Endothelial cell of umbilical vein (primary cell): ENCODE data around the gene RBMS3. TPM values are rescaled to one million over a fixed set of nuclear protein-coding genes. Genes with fewer than 3 reads are reported as not detected.

ENCODE experiments used
- BruUV-seq: library from RNA; stranded (reverse); fragments of 400-500 nt; replicated peaks from 2 replicates; lab custom pipeline; 2021; lab: Mats Ljungman, UMichigan
- CTCF ChIA-PET: fragments of 300-600, 350-600 bp; sonication (Branson Sonifier 250); formaldehyde crosslinking; loops from one replicate; lab custom pipeline; 2021; ENCODE audit warnings: antibody characterized with exemption, inconsistent platforms; lab: Charles Lee
- POLR2A ChIA-PET: fragments of 300-600, 350-600 bp; sonication (Branson Sonifier 250); formaldehyde crosslinking; loops from one replicate; lab custom pipeline; 2021; ENCODE audit warnings: antibody characterized with exemption, inconsistent platforms; lab: Charles Lee
- DNase-seq: peaks from one replicate; pipeline ENCODE4 v3.0.0-alpha.2; 2011; ENCODE audit warnings: low read depth, low spot score
- FAIRE-seq: peaks from 2 replicates; lab custom pipeline; 2011; peaks lifted over from hg19 to GRCh38; lab: Jason Lieb, UNC
- H2AFZ ChIP-seq: 2 replicates; pipeline ENCODE4 v1.6.0; 2012; ENCODE audit warnings: low read depth, low read length, control low read depth, inconsistent platforms
- H3K27ac ChIP-seq: 2 replicates; pipeline ENCODE4 v1.5.1; 2011; ENCODE audit warnings: low read depth, mild to moderate bottlenecking, control low read depth, low read length, moderate library complexity; ENCODE audit not compliant: insufficient read depth
- H3K27me3 ChIP-seq, 2 experiments: 2 replicates each; pipeline versions ENCODE4 v1.6.0 to v1.6.1; 2011; ENCODE audit warnings: low read length in 2 of 2, mixed read lengths in 1 of 2; ENCODE audit not compliant: control insufficient read depth in 2 of 2, insufficient read depth in 2 of 2
- H3K36me3 ChIP-seq, 2 experiments: 2 replicates in 1 of 2; 3 replicates in 1 of 2; pipeline ENCODE4 v1.5.1; 2011; ENCODE audit warnings: low read length in 2 of 2, mild to moderate bottlenecking in 1 of 2, moderate library complexity in 1 of 2; ENCODE audit not compliant: control insufficient read depth in 2 of 2, insufficient read depth in 2 of 2; ENCODE audit errors: extremely low read depth in 1 of 2
- H3K4me1 ChIP-seq: 3 replicates; pipeline ENCODE4 v1.5.1; 2011; ENCODE audit warnings: mild to moderate bottlenecking, low read length; ENCODE audit not compliant: control insufficient read depth, insufficient read depth; ENCODE audit errors: extremely low read depth
- H3K4me2 ChIP-seq: 2 replicates; pipeline ENCODE4 v1.6.1; 2011; ENCODE audit warnings: low read length, control low read depth, mixed read lengths; ENCODE audit not compliant: insufficient read depth
- H3K4me3 ChIP-seq, 3 experiments: fragments of 200-600 bp in 1 of 3; sonication (generic), shearing (Covaris generic) in 1 of 3; replicated peaks in 1 of 3; 2 replicates each; pipeline ENCODE4 v1.5.1; 2011 to 2016; ENCODE audit warnings: control low read depth in 3 of 3, low read length in 3 of 3, mild to moderate bottlenecking in 2 of 3, inconsistent platforms in 1 of 3, low read depth in 1 of 3, moderate library complexity in 1 of 3; ENCODE audit not compliant: insufficient read depth in 1 of 3
- H3K79me2 ChIP-seq: 2 replicates; pipeline ENCODE4 v1.6.0; 2012; ENCODE audit warnings: low read length, inconsistent platforms; ENCODE audit not compliant: control insufficient read depth, insufficient read depth
- H3K9ac ChIP-seq: replicated peaks from 2 replicates; pipeline ENCODE3; 2011; ENCODE audit warnings: low read length, control low read depth; ENCODE audit not compliant: insufficient read depth; ENCODE audit errors: extremely low read depth
- H3K9me1 ChIP-seq: replicated peaks from 3 replicates; pipeline ENCODE4 v1.6.0; 2011; ENCODE audit warnings: mild to moderate bottlenecking, low read length; ENCODE audit not compliant: control insufficient read depth, insufficient read depth; ENCODE audit errors: extremely low read depth
- H3K9me3 ChIP-seq: replicated peaks from 2 replicates; pipeline ENCODE4 v1.5.1; 2012; ENCODE audit warnings: low read length, inconsistent platforms; ENCODE audit not compliant: control insufficient read depth, insufficient read depth
- H4K20me1 ChIP-seq: replicated peaks from 2 replicates; pipeline ENCODE3; 2011; ENCODE audit warnings: mild to moderate bottlenecking, low read length; ENCODE audit not compliant: control insufficient read depth, insufficient read depth; ENCODE audit errors: extremely low read depth
- CTCF ChIP-seq, 2 donors: IDR thresholded peaks; 1 replicate in 1 of 2; 2 replicates in 1 of 2; pipeline ENCODE4 v1.5.1; 2011; ENCODE audit warnings: low read length in 2 of 2, mild to moderate bottlenecking in 2 of 2, moderate library complexity in 2 of 2, control low read depth in 1 of 2, inconsistent platforms in 1 of 2, low read depth in 1 of 2; ENCODE audit not compliant: insufficient read depth in 1 of 2; ENCODE audit errors: extremely low read depth in 1 of 2
- EZH2 ChIP-seq: IDR thresholded peaks from 2 replicates; pipeline ENCODE4 v1.6.1; 2012; ENCODE audit warnings: borderline replicate concordance, low read depth, mild to moderate bottlenecking, moderate library complexity, low read length, inconsistent platforms; ENCODE audit not compliant: severe bottlenecking
- FOS ChIP-seq: IDR thresholded peaks from 2 replicates; pipeline ENCODE4 v1.6.1; 2011; ENCODE audit warnings: mild to moderate bottlenecking, low read length, moderate library complexity, borderline replicate concordance; ENCODE audit not compliant: insufficient read depth
- GATA2 ChIP-seq: IDR thresholded peaks from 2 replicates; pipeline ENCODE4 v1.7.0; 2011; ENCODE audit warnings: low read depth, mild to moderate bottlenecking, moderate library complexity, mixed read lengths, low read length; ENCODE audit not compliant: insufficient read length, insufficient read depth
- JUN ChIP-seq: IDR thresholded peaks from 2 replicates; pipeline ENCODE4 v1.6.1; 2011; ENCODE audit warnings: borderline replicate concordance, low read depth; ENCODE audit not compliant: insufficient read length, insufficient read depth
- MAX ChIP-seq: IDR thresholded peaks from 2 replicates; pipeline ENCODE4 v1.6.1; 2011; ENCODE audit not compliant: insufficient read depth, insufficient read length
- MYC ChIP-seq: IDR thresholded peaks from one replicate; pipeline ENCODE4 v1.6.1; 2011; ENCODE audit warnings: mild to moderate bottlenecking, low read depth, low read length
- POLR2A ChIP-seq: IDR thresholded peaks from 2 replicates; pipeline ENCODE4 v1.6.1; 2012; ENCODE audit warnings: low read depth, mild to moderate bottlenecking, control low read depth, low read length
- POLR2AphosphoS5 ChIP-seq: IDR thresholded peaks from 2 replicates; pipeline ENCODE4 v1.6.1; 2012; ENCODE audit warnings: low read depth, mild to moderate bottlenecking, control low read depth, low read length, moderate library complexity; ENCODE audit not compliant: insufficient read depth
- dilution Hi-C: fragments of 300-500 bp; cut with MboI; formaldehyde crosslinking; loops from one replicate; pipeline ENCODE4 v1.15.0; 2019; ENCODE audit warnings: low sequenced_read_pairs; ENCODE audit not compliant: extremely low pct_ligation_motif_present
- intact Hi-C: fragments of 100-400 bp; cut with micrococcal nuclease; formaldehyde crosslinking; loops from one replicate; pipeline ENCODE4 v1.10.0; 2022
- polyA plus RNA-seq, 4 experiments: library from polyadenylated mRNA; depleted of rRNA in 3 of 4; stranded (reverse) in 3 of 4; unstranded in 1 of 4; fragments of >200 nt; gene quantifications; 2 replicates each; pipeline versions ENCODE4 v1.2.1 to v1.2.3, GENCODE V29; 2011 to 2012; ENCODE audit warnings: missing spikeins in 1 of 4
- total RNA-seq: library from RNA; stranded (reverse); gene quantifications from 2 replicates; pipeline ENCODE4 v1.2.3, GENCODE V29; 2021

Gene RBMS3
- total and polyA plus RNA-seq, 2 donors (not counting 3 experiments of a cell fraction or from before 2014, with no cell fraction given) = 13.6 to 42.3 TPM

GRCh38 chr3:29319798-29320197 lies 38.9 kb downstream of the RBMS3 start:
- no peak overlapping the region for H3K27ac ChIP-seq
- ChIA-PET POLR2A (no interaction called here), CTCF (interaction anchor here (1.4 kb wide), 1 partner anchor 11 kb away, joined by 3 read pairs; no protein-coding TSS in a partner anchor)
- TF ChIP-seq CTCF (IDR thresholded peaks at IDR 0.05; ENCODE audit: extremely low read depth in 1 of 2, insufficient read depth in 1 of 2, low read depth in 1 of 2, low read length in 2 of 2) (no peak), EZH2 (no peak), JUN (no peak), POLR2A (no peak), GATA2 (no peak), POLR2AphosphoS5 (no peak), MYC (no peak), MAX (no peak), FOS (no peak)
- FAIRE-seq (no peak), DNase-seq (no peak)
- H3K4me3 ChIP-seq = no peak overlapping the region
- H3K79me2 ChIP-seq = peaks cover 37% of the 10 kb centered on the region
- no peak overlapping the region for H2AFZ ChIP-seq
- no peaks in the 10 kb centered on the region for H3K36me3 ChIP-seq
- BruUV-seq = no TSS peak
- H3K4me1 ChIP-seq = peaks cover 20% of the 10 kb centered on the region
- no peak overlapping the region for H3K9ac ChIP-seq
- H3K4me2 ChIP-seq = no peak overlapping the region
- no peaks in the 10 kb centered on the region for H3K27me3 ChIP-seq
- no peaks in the 10 kb centered on the region for H3K9me1 ChIP-seq
- no peaks in the 10 kb centered on the region for H3K9me3 ChIP-seq
- intact Hi-C loops = no loop called here
- dilution Hi-C loops = no loop called here
- no peaks in the 10 kb centered on the region for H4K20me1 ChIP-seq
